NB4 (cell line): ENCODE results near the gene SEMA5A.

ENCODE experiments used
- CTCF ChIP-seq: IDR thresholded peaks from one replicate; pipeline ENCODE4 v1.5.1; 2012; ENCODE audit warnings: low read depth, low read length
- POLR2A ChIP-seq: IDR thresholded peaks from 2 replicates; pipeline ENCODE4 v1.6.1; 2011; ENCODE audit warnings: mild to moderate bottlenecking; ENCODE audit not compliant: insufficient read length; ENCODE audit errors: extremely low read depth

GRCh38 chr5:9362600-9362999, 183.3 kb downstream of the SEMA5A start:
- no peak for TF ChIP-seq POLR2A
- TF ChIP-seq CTCF, result no peak
